GM19397 (cell line): Measurements from ENCODE around the gene MPEG1.
A peak's percentile ranks its signal among the peaks of the same experiment; 100 is the strongest.

Experiments
- ATAC-seq: cut with Tn5 transposase; IDR thresholded peaks from one replicate; pipeline ENCODE4 v1.9.1; 2021; ENCODE audit warnings: mild to moderate bottlenecking, moderate library complexity; ENCODE audit not compliant: unreplicated experiment

Gene MPEG1

GRCh38 chr11:59173080-59173963, 39.4 kb downstream of the MPEG1 start:
- no peak for ATAC-seq

- ATAC-seq: peak; percentile 41
Measured at GRCh38 chr11:59172345-59173079, 40.2 kb downstream of the MPEG1 start.

- peak; percentile 68 for ATAC-seq
Measured at GRCh38 chr11:59171508-59172322, 41.0 kb downstream of the MPEG1 start, which contains the start of gene DTX4. DTX4 (plus strand) TSS chr11:59172132; CDS start chr11:59172596, 464 bp downstream.

GRCh38 chr11:59164028-59164427, 48.7 kb downstream of the MPEG1 start:
- no peak for ATAC-seq
